HG02678 (cell line): ENCODE measurements around the gene CCDC149.
"Not testable (repeated sequence)": the region's sequence is repeated elsewhere in the genome, so short reads cannot be mapped to it uniquely, and the experiment has no call there.

Source experiments
- ATAC-seq: cut with Tn5 transposase; IDR thresholded peaks from one replicate; pipeline ENCODE4 v1.9.1; 2021; ENCODE audit warnings: mild to moderate bottlenecking, moderate library complexity; ENCODE audit not compliant: unreplicated experiment

CCDC149 gene

GRCh38 chr4:24917076-24917856 is 4.4 kb upstream of the CCDC149 start:
- ATAC-seq: no peak

GRCh38 chr4:24915121-24915922 is 2.5 kb upstream of the CCDC149 start:
- ATAC-seq: no peak

- ATAC-seq: no peak
Observed at GRCh38 chr4:24914460-24914859, 1.6 kb upstream of the CCDC149 start.

GRCh38 chr4:24913119-24913485 is 260 bp upstream of the CCDC149 start:
- ATAC-seq: no peak

GRCh38 chr4:24910499-24910898 is 2.3 kb downstream of the CCDC149 start:
- ATAC-seq: no peak

- ATAC-seq: not testable (repeated sequence)
Observed at GRCh38 chr4:24909606-24910005, 3.2 kb downstream of the CCDC149 start.

- no peak for ATAC-seq
Observed at GRCh38 chr4:24897639-24898038, 15.2 kb downstream of the CCDC149 start.

GRCh38 chr4:24896977-24897376 is 15.9 kb downstream of the CCDC149 start:
- ATAC-seq: no peak

GRCh38 chr4:24896056-24896455 is 16.8 kb downstream of the CCDC149 start:
- no peak for ATAC-seq

GRCh38 chr4:24895461-24895860 is 17.4 kb downstream of the CCDC149 start:
- no peak for ATAC-seq

- no peak for ATAC-seq
Observed at GRCh38 chr4:24894846-24895245, 18.0 kb downstream of the CCDC149 start.

GRCh38 chr4:24894243-24894642 is 18.6 kb downstream of the CCDC149 start:
- no peak for ATAC-seq

- ATAC-seq: no peak
Observed at GRCh38 chr4:24892778-24893177, 20.1 kb downstream of the CCDC149 start.

- no peak for ATAC-seq
Observed at GRCh38 chr4:24892278-24892677, 20.6 kb downstream of the CCDC149 start.

- no peak for ATAC-seq
Observed at GRCh38 chr4:24890561-24891126, 22.2 kb downstream of the CCDC149 start.

GRCh38 chr4:24889991-24890390 is 22.9 kb downstream of the CCDC149 start:
- ATAC-seq: no peak

- no peak for ATAC-seq
Observed at GRCh38 chr4:24888475-24889344, 24.1 kb downstream of the CCDC149 start.

- no peak for ATAC-seq
Observed at GRCh38 chr4:24887881-24888430, 24.9 kb downstream of the CCDC149 start.

- no peak for ATAC-seq
Observed at GRCh38 chr4:24886596-24886995, 26.2 kb downstream of the CCDC149 start.

- ATAC-seq: no peak
Observed at GRCh38 chr4:24885342-24885741, 27.5 kb downstream of the CCDC149 start.

GRCh38 chr4:24884902-24885301 is 27.9 kb downstream of the CCDC149 start:
- no peak for ATAC-seq
